GM19438 (cell line): ENCODE measurements around the gene TOP3A.
"Not testable (repeated sequence)": the region's sequence is repeated elsewhere in the genome, so short reads cannot be mapped to it uniquely, and the experiment has no call there.

ENCODE experiments used
- ATAC-seq: cut with Tn5 transposase; IDR thresholded peaks from one replicate; pipeline ENCODE4 v1.9.1; 2021; ENCODE audit warnings: low read depth; ENCODE audit not compliant: unreplicated experiment

TOP3A gene

DNA sequence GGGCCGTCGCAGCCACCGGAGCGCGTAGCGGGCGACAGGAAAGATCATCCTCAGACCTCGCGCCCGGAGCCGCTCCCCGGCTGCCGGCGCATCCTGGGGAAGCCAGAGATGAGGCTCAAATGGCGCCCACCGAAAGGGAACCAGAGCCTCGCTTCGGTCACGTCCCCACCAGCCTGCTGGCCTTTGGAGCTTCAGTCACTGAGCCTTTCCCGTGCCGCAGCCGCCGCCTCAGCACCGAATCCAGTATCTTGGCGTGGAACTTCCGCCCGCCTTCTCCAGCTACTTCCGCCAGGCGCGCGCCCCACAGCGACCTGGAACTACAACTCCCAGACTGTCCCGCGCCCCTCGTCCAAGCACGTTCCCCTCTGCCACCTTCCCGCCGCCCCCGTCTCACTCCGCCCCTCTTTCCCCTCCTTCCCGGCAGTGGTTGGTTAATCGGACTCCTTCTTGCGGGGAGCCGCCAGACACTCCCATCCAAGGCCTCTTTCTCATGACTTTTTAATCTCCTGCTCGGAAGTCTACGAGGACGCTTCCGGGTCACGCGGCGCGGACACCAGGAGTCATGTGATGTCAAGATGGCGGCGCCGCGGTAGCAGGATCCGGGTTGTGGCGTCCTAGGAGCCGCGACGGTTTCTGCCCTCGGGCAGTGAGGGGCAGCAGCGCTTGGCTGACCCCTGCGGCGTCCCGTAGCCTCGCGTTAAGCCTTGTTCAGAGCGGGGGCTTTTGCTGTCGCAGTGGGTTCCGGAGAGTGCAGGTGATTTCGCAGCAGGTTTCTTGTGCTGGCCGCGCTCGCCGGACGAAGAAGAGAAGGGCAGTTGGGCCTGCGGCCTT lies at the start of gene TOP3A, which contains the start of gene SMCR8:
TOP3A (minus strand) TSS at position 264 of the 831 bp plus-strand sequence; CDS start at position 48, 216 bp downstream.
SMCR8 (plus strand) TSS at position 563 of the 831 bp plus-strand sequence. CDS start 497 bp downstream, outside the sequence.
- ATAC-seq, result peak; percentile 86

DNA sequence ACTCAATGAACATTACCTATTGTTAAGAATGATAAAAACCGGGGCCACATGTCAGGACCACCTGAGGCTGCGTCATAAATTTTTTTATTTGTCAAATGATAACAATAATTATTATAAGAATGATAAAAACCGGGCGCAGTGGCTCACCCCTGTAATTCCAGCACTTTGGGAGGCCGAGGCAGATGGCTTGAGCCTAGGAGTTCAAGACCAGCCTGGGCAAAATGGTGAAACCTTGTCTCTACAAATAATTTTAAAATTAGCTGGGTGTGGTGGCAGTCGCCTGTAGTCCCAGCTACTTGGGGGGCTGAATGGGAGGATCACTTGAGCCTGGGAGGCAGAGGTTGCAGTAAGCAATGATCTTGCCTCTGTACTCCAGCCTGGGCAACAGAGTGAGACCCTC lies 49.4 kb upstream of the TOP3A start:
- ATAC-seq, result no peak

DNA sequence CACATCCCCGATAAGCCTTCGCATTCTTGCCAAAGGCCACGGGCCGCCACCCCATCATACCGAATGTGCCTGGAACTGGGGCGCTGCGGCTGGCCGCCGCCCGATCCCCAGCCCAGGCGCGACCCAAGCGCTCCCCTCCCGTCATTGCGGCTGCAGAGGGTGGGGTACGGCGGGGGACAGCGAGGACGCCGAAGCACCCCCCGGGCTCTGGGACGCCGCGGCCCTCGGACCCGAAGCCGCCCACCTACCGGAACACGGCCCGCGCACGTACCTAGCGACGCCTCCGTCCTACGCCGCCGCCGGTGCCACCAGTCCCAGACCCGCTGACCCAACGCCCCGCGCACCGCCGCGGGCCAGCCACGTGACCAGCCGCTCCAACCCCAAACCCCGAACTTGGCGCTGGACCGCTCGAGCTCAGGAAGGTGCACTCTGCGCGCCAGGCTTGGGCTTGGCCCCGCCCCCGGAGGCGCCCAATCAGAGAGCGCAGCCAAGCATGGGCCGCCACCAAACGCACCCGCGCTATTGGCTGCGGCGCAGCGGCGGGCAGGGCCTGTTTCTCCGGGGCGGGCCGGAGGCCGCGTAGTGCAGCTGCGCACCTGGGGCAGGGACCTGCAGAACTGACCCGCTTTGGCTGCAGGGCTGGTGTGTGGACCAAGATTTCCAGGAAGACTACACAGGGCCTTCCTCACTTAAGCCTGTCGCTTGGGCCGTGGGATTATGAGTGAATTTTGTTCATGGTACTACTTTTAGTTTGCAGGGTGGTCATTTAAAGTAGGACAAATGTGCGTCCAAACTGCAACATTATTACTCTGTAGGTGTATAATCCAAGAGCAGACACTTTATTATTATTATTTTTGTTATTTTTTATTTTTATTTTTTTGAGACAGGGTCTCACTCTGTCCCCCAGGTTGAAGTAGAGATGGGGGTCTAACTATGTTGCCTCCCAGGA lies 48.6 kb upstream of the TOP3A start, which contains the start of gene SHMT1:
SHMT1 (minus strand) TSS at position 450 of the 949 bp plus-strand sequence. CDS start 7,569 bp downstream, outside the sequence.
- peak; percentile 97 for ATAC-seq

DNA sequence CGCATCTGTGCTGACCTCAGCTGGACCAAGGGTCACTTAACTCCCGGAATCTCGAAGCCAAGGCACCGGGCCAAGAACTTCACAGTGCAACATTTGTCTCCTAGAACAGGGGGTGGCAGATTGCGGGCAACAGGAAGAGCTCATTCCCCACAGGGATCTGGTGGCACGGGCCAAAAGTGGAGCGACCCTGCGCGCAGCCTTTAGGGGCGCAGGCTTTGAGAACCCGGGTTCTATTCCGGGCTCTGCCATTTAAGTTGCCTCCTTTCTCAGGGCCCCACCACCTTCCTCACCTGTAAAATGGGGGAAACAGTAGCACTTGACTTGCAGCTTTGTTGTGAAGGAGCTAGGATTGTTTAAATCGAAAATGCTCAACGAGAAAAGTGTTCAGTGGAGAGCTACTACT lies 47.9 kb upstream of the TOP3A start:
- peak; percentile 10 for ATAC-seq

DNA sequence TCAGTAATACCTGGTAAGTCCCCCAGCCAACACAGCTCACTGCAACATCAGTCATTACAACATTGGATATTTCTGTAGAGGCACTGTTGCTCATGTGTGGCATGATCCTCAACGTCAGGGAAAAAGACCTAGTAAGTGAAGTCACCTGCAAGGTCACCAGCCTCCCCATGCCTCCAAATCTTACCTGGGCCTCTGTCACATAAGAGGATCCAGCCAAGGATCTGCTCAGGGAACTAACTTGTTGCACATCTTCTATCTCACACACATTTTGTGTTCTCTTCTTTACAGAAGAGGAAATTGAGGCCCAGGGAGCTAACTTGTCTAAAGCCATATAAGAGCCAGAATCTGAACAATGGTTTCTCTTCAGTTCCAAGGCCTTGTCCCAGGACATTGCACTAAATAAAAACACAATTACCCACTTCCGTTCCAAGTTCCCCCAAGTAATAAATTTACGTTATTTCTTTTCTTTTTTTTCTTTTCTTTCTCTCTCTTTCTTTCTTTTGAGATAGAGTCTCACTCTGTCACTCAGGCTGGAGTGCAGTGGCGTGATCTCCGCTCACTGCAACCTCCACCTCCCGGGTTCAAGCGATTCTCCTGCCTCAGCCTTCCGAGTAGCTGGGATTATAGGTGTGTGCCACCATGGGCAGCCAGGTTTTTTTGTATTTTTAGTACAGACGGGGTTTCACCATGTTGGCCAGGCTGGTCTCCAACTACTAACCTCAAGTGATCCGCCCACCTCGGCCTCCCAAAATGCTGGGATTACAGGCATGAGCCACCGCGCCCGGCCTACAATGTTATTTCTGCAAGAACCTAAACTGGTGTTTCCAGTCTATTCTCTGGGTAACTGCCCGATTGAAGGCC lies 47.3 kb upstream of the TOP3A start:
- ATAC-seq, result no peak

GRCh38 chr17:18360518-18360917 lies 45.7 kb upstream of the TOP3A start:
- ATAC-seq, result no peak

GRCh38 chr17:18356624-18357023 lies 41.8 kb upstream of the TOP3A start:
- no peak for ATAC-seq

- ATAC-seq, result no peak
Observed at GRCh38 chr17:18353541-18353940, 38.7 kb upstream of the TOP3A start.

DNA sequence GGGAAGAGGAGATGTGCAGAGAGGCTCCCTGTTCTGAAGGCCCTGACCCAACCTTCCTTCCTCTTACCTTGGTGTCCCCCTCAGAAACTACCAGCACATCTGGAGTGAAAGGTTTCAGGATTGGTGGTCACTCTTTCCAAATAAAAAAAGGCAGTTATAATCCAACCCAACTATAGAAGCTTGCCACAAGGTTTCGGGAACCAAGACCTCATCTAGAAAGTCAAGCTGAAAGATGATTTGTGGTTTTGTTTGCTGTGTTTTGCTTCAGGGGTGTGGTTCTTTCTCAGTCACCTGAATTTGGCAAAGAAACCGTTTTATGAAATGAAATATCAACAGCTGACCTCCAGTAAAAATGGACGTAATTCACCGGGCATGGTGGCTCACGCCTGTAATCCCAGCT lies 29.2 kb upstream of the TOP3A start:
- no peak for ATAC-seq

DNA sequence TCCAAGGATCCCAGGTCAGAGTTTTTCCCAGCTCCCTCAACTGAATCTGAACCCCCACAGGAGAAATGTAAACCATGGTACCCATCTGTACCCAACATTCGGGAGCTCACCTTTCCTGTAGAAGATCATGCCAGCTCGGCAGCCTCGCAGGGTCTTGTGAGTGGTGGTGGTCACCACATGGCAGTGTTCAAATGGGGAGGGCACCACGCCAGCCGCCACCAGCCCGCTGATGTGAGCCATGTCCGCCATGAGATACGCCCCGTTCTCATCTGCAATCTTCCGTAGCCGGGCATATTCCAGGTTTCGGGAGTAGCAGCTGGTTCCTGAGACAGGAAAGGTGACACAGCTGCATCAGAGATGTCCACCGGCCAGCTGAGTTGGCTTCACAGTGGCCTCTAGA lies 25.1 kb upstream of the TOP3A start:
- no peak for ATAC-seq

GRCh38 chr17:18338158-18338557 lies 23.4 kb upstream of the TOP3A start:
- not testable (repeated sequence) for ATAC-seq

DNA sequence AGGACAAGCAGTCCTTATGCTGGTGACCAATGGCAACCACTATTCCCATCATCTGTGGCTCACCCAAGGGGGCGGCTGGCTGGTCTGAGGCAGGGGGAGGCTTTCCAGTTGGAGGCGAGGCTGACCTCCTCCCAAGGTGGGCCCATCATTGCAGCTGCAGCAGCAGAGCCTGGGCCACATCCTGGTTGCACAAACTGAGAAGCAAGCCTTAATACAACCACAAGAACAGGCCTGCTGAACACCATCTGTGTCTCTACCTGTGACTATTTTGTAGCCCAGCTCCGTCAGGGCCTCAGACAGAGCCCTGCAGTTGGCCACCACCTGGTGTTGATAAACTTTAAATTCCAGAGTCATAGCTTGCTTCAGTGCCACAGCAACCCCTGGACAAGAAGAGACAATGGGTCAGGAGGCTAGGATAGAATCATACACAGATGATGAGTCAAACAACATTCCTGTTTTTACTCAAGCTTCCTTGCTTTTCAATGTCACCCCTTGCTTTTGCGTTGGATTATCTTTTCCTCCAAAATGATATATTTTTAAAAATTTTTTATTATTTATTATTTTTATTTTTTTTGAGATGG lies 18.2 kb upstream of the TOP3A start:
- no peak for ATAC-seq

- ATAC-seq, result no peak
Observed at GRCh38 chr17:18331879-18332278, 17.1 kb upstream of the TOP3A start.

DNA sequence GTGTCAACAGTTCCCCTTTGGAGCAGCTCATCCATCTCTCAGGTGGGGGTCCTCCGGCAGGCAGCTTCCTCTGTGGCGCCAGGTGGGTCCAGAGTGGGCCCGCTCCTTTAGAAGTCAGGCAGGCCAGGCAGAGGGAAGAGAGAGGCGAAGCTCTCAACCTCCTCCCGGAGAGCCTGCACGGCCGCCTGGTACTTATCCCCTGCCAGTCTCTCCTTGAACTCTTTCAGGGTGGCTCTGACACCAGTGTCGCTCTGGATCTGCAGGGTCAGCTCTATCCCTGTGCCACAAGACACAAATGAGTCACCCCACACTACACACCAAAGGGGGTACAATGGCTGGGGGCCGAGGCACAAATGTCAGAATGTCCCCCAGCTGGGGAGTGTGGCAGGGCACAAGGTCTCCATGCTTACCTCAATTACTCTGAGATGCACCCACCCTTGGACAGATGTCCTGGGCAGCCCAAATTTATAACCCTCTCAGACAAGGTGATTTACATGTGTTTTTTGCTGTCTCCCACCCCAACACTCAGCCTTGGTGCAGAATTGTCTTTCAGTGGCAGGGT lies 13.9 kb upstream of the TOP3A start:
- no peak for ATAC-seq

DNA sequence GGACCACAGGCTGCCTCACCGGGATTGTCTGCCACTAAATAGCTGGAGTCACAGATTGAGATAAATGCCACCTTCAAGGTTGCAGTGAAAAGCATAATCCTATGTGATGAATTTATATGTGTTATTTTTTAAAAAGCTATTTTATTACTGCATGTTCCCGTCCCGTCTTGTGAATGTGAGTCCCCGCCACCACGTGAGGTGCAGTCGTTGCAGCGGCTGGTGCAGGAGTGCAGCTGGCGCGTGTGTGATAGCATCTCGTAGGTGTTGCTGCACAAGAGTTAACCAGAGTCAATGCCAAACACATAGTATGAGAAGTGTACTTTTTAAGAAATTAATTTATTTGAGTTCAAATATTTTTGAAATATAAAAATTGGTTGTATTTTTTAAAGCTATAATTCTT lies 12.8 kb upstream of the TOP3A start:
- ATAC-seq, result no peak

GRCh38 chr17:18327093-18327492 lies 12.3 kb upstream of the TOP3A start:
- ATAC-seq, result no peak

- ATAC-seq, result no peak
Observed at GRCh38 chr17:18326572-18326971, 11.8 kb upstream of the TOP3A start.

- no peak for ATAC-seq
Observed at GRCh38 chr17:18326039-18326438, 11.2 kb upstream of the TOP3A start.
